ENCODE results near the gene ABCC4.

GRCh38 chr13:95049772-95050171 lies 251.5 kb downstream of the ABCC4 start:
- TF ChIP-seq, protein P1, sequence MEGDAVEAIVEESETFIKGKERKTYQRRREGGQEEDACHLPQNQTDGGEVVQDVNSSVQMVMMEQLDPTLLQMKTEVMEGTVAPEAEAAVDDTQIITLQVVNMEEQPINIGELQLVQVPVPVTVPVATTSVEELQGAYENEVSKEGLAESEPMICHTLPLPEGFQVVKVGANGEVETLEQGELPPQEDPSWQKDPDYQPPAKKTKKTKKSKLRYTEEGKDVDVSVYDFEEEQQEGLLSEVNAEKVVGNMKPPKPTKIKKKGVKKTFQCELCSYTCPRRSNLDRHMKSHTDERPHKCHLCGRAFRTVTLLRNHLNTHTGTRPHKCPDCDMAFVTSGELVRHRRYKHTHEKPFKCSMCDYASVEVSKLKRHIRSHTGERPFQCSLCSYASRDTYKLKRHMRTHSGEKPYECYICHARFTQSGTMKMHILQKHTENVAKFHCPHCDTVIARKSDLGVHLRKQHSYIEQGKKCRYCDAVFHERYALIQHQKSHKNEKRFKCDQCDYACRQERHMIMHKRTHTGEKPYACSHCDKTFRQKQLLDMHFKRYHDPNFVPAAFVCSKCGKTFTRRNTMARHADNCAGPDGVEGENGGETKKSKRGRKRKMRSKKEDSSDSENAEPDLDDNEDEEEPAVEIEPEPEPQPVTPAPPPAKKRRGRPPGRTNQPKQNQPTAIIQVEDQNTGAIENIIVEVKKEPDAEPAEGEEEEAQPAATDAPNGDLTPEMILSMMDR (IDR thresholded peaks at IDR 0.05; ENCODE audit: low read depth, low read length, missing input control), result no peak
- TF ChIP-seq, protein P2, sequence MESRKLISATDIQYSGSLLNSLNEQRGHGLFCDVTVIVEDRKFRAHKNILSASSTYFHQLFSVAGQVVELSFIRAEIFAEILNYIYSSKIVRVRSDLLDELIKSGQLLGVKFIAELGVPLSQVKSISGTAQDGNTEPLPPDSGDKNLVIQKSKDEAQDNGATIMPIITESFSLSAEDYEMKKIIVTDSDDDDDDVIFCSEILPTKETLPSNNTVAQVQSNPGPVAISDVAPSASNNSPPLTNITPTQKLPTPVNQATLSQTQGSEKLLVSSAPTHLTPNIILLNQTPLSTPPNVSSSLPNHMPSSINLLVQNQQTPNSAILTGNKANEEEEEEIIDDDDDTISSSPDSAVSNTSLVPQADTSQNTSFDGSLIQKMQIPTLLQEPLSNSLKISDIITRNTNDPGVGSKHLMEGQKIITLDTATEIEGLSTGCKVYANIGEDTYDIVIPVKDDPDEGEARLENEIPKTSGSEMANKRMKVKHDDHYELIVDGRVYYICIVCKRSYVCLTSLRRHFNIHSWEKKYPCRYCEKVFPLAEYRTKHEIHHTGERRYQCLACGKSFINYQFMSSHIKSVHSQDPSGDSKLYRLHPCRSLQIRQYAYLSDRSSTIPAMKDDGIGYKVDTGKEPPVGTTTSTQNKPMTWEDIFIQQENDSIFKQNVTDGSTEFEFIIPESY (IDR thresholded peaks at IDR 0.05), result no peak
- TF ChIP-seq, protein P3, sequence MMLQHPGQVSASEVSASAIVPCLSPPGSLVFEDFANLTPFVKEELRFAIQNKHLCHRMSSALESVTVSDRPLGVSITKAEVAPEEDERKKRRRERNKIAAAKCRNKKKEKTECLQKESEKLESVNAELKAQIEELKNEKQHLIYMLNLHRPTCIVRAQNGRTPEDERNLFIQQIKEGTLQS (IDR thresholded peaks at IDR 0.05), result no peak
- TF ChIP-seq, protein P4, sequence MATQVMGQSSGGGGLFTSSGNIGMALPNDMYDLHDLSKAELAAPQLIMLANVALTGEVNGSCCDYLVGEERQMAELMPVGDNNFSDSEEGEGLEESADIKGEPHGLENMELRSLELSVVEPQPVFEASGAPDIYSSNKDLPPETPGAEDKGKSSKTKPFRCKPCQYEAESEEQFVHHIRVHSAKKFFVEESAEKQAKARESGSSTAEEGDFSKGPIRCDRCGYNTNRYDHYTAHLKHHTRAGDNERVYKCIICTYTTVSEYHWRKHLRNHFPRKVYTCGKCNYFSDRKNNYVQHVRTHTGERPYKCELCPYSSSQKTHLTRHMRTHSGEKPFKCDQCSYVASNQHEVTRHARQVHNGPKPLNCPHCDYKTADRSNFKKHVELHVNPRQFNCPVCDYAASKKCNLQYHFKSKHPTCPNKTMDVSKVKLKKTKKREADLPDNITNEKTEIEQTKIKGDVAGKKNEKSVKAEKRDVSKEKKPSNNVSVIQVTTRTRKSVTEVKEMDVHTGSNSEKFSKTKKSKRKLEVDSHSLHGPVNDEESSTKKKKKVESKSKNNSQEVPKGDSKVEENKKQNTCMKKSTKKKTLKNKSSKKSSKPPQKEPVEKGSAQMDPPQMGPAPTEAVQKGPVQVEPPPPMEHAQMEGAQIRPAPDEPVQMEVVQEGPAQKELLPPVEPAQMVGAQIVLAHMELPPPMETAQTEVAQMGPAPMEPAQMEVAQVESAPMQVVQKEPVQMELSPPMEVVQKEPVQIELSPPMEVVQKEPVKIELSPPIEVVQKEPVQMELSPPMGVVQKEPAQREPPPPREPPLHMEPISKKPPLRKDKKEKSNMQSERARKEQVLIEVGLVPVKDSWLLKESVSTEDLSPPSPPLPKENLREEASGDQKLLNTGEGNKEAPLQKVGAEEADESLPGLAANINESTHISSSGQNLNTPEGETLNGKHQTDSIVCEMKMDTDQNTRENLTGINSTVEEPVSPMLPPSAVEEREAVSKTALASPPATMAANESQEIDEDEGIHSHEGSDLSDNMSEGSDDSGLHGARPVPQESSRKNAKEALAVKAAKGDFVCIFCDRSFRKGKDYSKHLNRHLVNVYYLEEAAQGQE (IDR thresholded peaks at IDR 0.05), result no peak
